MM.1S (cell line): ENCODE data around the gene ENPP3.

Experiments used
- DNase-seq: peaks from one replicate; pipeline ENCODE4 v3.0.0-alpha.2; 2015
- H2AFZ ChIP-seq: fragments of 300-600 bp; sonication (generic); 2 replicates; pipeline ENCODE4 v1.6.0; 2016; ENCODE audit warnings: antibody characterized with exemption, low read length
- H3F3A ChIP-seq: fragments of 300-600 bp; sonication (generic); 2 replicates; pipeline ENCODE4 v1.6.1; 2016; ENCODE audit warnings: mild to moderate bottlenecking, antibody characterized with exemption, low read length, moderate library complexity, mixed read lengths; ENCODE audit not compliant: insufficient read depth
- H3K27ac ChIP-seq: fragments of 300-600 bp; sonication (generic); 2 replicates; pipeline ENCODE4 v1.5.1; 2016; ENCODE audit warnings: mild to moderate bottlenecking, low read length
- H3K27me3 ChIP-seq: fragments of 300-600 bp; sonication (generic); replicated peaks from 2 replicates; pipeline ENCODE4 v1.6.0; 2016; ENCODE audit warnings: low read length; ENCODE audit not compliant: insufficient read depth
- H3K36me3 ChIP-seq: fragments of 300-600 bp; sonication (generic); replicated peaks from 2 replicates; pipeline ENCODE4 v1.6.1; 2016; ENCODE audit warnings: mild to moderate bottlenecking, low read length, mixed read lengths; ENCODE audit not compliant: insufficient read depth
- H3K4me1 ChIP-seq: fragments of 300-600 bp; sonication (generic); 2 replicates; pipeline ENCODE4 v1.6.1; 2016; ENCODE audit warnings: low read length, mixed read lengths
- H3K4me2 ChIP-seq: fragments of 300-600 bp; sonication (generic); 2 replicates; pipeline ENCODE4 v1.6.0; 2016; ENCODE audit warnings: low read depth, low read length
- H3K4me3 ChIP-seq: fragments of 300-600 bp; sonication (generic); 2 replicates; pipeline ENCODE4 v1.5.1; 2016; ENCODE audit warnings: low read length, mixed read lengths
- H3K79me2 ChIP-seq: fragments of 300-600 bp; sonication (generic); 2 replicates; pipeline ENCODE4 v1.6.1; 2016; ENCODE audit warnings: mixed run types, low read length, mixed read lengths
- H3K9ac ChIP-seq: fragments of 300-600 bp; sonication (generic); 2 replicates; pipeline ENCODE4 v1.6.1; 2016; ENCODE audit warnings: low read length, mixed read lengths
- H3K9me2 ChIP-seq: fragments of 300-600 bp; sonication (generic); replicated peaks from 2 replicates; pipeline ENCODE4 v1.6.1; 2016; ENCODE audit warnings: mild to moderate bottlenecking, low read length, mixed read lengths; ENCODE audit not compliant: insufficient read depth
- H3K9me3 ChIP-seq: fragments of 300-600 bp; sonication (generic); replicated peaks from 2 replicates; pipeline ENCODE4 v1.6.1; 2016; ENCODE audit warnings: mild to moderate bottlenecking, low read length, mixed read lengths; ENCODE audit not compliant: insufficient read depth
- H4K20me1 ChIP-seq: fragments of 300-600 bp; sonication (generic); 2 replicates; pipeline ENCODE4 v1.6.1; 2016; ENCODE audit warnings: mild to moderate bottlenecking, low read length, moderate library complexity, mixed read lengths; ENCODE audit not compliant: insufficient read depth
- CTCF ChIP-seq: fragments of 300-600 bp; sonication (generic); IDR thresholded peaks from 2 replicates; pipeline ENCODE4 v1.5.1; 2016; ENCODE audit warnings: antibody characterized with exemption, low read length, mixed read lengths
- EZH2 ChIP-seq: fragments of 300-600 bp; sonication (generic); optimal IDR thresholded peaks from 2 replicates; pipeline ENCODE3; 2017; ENCODE audit warnings: low read depth, mild to moderate bottlenecking, antibody characterized with exemption, low read length, mixed read lengths
- EZH2phosphoT487 ChIP-seq: fragments of 300-600 bp; sonication (generic); IDR thresholded peaks from 2 replicates; pipeline ENCODE4 v1.6.1; 2018; ENCODE audit warnings: antibody characterized with exemption, low read length

ENPP3 gene

GRCh38 chr6:131657222-131657621, 20.1 kb downstream of the ENPP3 start:
- Histone ChIP-seq H3K4me3 (no peak overlapping the region), H3K79me2 (no peaks in the 10 kb centered on the region), H3K4me2 (no peak overlapping the region), H3K27me3 (no peaks in the 10 kb centered on the region), H3K36me3 (no peaks in the 10 kb centered on the region), H3K9ac (no peak overlapping the region), H3K4me1 (0 out of 2 replicates have a peak, but pooled peaks cover 5% of the 10 kb centered on the region), H3F3A (peaks cover 6% of the 10 kb centered on the region; the same call in 1 of the 2 replicates), H4K20me1 (no peaks in the 10 kb centered on the region), H3K9me2 (no peaks in the 10 kb centered on the region), H3K9me3 (no peaks in the 10 kb centered on the region), H3K27ac (no peak overlapping the region), H2AFZ (no peak overlapping the region)
- no peak for DNase-seq
- TF ChIP-seq CTCF (no peak), EZH2 (no peak), EZH2phosphoT487 (no peak)

- Histone ChIP-seq H3K79me2 (no peaks in the 10 kb centered on the region), H2AFZ (no peak overlapping the region), H3K9me3 (no peaks in the 10 kb centered on the region), H3K36me3 (no peaks in the 10 kb centered on the region), H3K4me3 (no peak overlapping the region), H4K20me1 (no peaks in the 10 kb centered on the region), H3K4me2 (no peak overlapping the region), H3K4me1 (0 out of 2 replicates have a peak, but pooled peaks cover 5% of the 10 kb centered on the region), H3K9me2 (no peaks in the 10 kb centered on the region), H3K27ac (no peak overlapping the region), H3K27me3 (no peaks in the 10 kb centered on the region), H3K9ac (no peak overlapping the region), H3F3A (peaks cover 6% of the 10 kb centered on the region; the same call in 1 of the 2 replicates)
- TF ChIP-seq CTCF = no peak
- no peak for DNase-seq
Measured at GRCh38 chr6:131657630-131658111, 20.6 kb downstream of the ENPP3 start.

DNA sequence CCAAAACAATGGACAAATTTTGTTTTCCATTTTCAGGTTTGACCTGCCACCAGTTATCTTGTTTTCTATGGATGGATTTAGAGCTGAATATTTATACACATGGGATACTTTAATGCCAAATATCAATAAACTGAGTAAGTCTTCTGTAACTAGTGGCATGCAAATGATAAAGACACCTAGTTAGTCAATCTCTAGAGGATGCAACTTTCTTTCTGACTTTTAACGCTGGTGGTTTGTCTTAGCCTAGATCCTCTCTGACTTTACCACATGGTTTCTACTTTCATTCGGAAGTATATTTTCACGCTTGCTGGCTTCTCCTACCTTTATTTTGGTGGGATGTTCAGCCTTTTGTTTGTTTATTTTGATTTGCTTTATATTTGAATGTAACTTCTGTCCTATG, 21.2 kb downstream of the ENPP3 start:
- Histone ChIP-seq H3K4me3 (no peak overlapping the region), H2AFZ (no peak overlapping the region), H3K27me3 (no peaks in the 10 kb centered on the region), H3K9me3 (no peaks in the 10 kb centered on the region), H3K4me1 (0 out of 2 replicates have a peak, but pooled peaks cover 5% of the 10 kb centered on the region), H4K20me1 (no peaks in the 10 kb centered on the region), H3K4me2 (no peak overlapping the region), H3F3A (peaks cover 6% of the 10 kb centered on the region; the same call in 1 of the 2 replicates), H3K79me2 (no peaks in the 10 kb centered on the region), H3K36me3 (no peaks in the 10 kb centered on the region), H3K9me2 (no peaks in the 10 kb centered on the region), H3K9ac (no peak overlapping the region), H3K27ac (no peak overlapping the region)
- DNase-seq = no peak
- no peak for TF ChIP-seq EZH2phosphoT487
- no peak for TF ChIP-seq CTCF
- TF ChIP-seq EZH2 = no peak
